PC-9 (cell line): ENCODE data around the gene SYNJ2.

Source experiments
- EZH2 ChIP-seq: fragments of 200-600 bp; sonication (generic); IDR thresholded peaks from 2 replicates; pipeline ENCODE4 v1.8.0; 2017; ENCODE audit warnings: antibody characterized with exemption, low read depth
- TF ChIP-seq, protein P1 (sequence below): fragments of 200-600 bp; sonication (generic); conservative IDR thresholded peaks from 2 replicates; pipeline ENCODE4 v1.6.1; 2017; ENCODE audit warnings: mixed run types, antibody characterized with exemption, mild to moderate bottlenecking, moderate library complexity

DNA sequence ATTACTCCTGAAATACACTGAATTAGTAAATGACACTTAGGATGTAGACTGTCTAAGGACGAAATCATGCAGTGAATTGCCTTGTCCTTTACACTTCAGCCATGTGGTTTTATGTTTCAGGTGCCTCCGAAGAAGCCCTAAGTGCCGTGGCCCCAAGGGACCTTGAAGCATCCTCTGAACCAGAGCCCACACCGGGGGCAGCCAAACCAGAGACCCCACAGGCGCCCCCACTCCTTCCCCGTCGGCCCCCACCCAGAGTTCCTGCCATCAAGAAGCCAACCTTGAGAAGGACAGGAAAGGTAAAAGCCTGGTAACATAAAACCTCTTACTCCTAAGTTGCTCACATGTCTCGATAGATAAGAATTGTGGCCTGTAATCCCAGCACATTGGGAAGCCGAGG is 111.1 kb downstream of the SYNJ2 start:
- TF ChIP-seq, protein P1, sequence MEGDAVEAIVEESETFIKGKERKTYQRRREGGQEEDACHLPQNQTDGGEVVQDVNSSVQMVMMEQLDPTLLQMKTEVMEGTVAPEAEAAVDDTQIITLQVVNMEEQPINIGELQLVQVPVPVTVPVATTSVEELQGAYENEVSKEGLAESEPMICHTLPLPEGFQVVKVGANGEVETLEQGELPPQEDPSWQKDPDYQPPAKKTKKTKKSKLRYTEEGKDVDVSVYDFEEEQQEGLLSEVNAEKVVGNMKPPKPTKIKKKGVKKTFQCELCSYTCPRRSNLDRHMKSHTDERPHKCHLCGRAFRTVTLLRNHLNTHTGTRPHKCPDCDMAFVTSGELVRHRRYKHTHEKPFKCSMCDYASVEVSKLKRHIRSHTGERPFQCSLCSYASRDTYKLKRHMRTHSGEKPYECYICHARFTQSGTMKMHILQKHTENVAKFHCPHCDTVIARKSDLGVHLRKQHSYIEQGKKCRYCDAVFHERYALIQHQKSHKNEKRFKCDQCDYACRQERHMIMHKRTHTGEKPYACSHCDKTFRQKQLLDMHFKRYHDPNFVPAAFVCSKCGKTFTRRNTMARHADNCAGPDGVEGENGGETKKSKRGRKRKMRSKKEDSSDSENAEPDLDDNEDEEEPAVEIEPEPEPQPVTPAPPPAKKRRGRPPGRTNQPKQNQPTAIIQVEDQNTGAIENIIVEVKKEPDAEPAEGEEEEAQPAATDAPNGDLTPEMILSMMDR = no peak
- TF ChIP-seq EZH2 = no peak
